A549 (cell line): ENCODE data around the gene ARHGEF7.
"Not testable (repeated sequence)": the region's sequence is repeated elsewhere in the genome, so short reads cannot be mapped to it uniquely, and the experiment has no call there.

ENCODE experiments used
- CBX2 ChIP-seq: fragments of 200-600 bp; sonication (generic); IDR thresholded peaks from 2 replicates; pipeline ENCODE4 v1.6.1; 2016; ENCODE audit warnings: low read depth, mild to moderate bottlenecking, borderline replicate concordance
- CHD2 ChIP-seq: fragments of 150-350 bp; IDR thresholded peaks from 2 replicates; pipeline ENCODE4 v1.6.1; 2014; ENCODE audit warnings: low read length; ENCODE audit not compliant: partially characterized antibody
- CTCF ChIP-seq: fragments of >200 bp; sonication (Bioruptor Twin); formaldehyde crosslinking; IDR thresholded peaks from 3 replicates; pipeline ENCODE4 v1.5.1; 2016
- ESRRA ChIP-seq: fragments of 150-350 bp; IDR thresholded peaks from 2 replicates; pipeline ENCODE4 v1.6.1; 2014; ENCODE audit warnings: mild to moderate bottlenecking, low read length, borderline replicate concordance
- FOSL2 ChIP-seq, 2 experiments: fragments of 450-650 bp in 1 of 2; fragments of >200 bp in 1 of 2; sonication (Bioruptor Twin) in 1 of 2; formaldehyde crosslinking; IDR thresholded peaks; 2 replicates each; pipeline versions ENCODE4 v1.5.0 to v1.6.1; 2016 to 2020; ENCODE audit warnings: mild to moderate bottlenecking in 1 of 2, moderate library complexity in 1 of 2
- HDAC2 ChIP-seq: fragments of 200-600 bp; sonication (generic); IDR thresholded peaks from 2 replicates; pipeline ENCODE4 v1.6.1; 2016
- JUN ChIP-seq, 2 experiments: fragments of >200 bp; sonication (Bioruptor Twin); formaldehyde crosslinking; IDR thresholded peaks; 2 replicates in 1 of 2; 3 replicates in 1 of 2; pipeline ENCODE4 v1.6.1; 2016 to 2017
- KDM1A ChIP-seq: fragments of 200-600 bp; sonication (generic); IDR thresholded peaks from 2 replicates; pipeline ENCODE4 v1.6.1; 2016; ENCODE audit warnings: low read depth, mild to moderate bottlenecking
- POLR2A ChIP-seq: IDR thresholded peaks from 2 replicates; pipeline ENCODE4 v1.6.1; 2012; ENCODE audit warnings: mild to moderate bottlenecking, low read length
- RFX5 ChIP-seq: fragments of 450-650 bp; IDR thresholded peaks from 2 replicates; pipeline ENCODE4 v1.7.1; 2014; ENCODE audit warnings: antibody characterized with exemption, mild to moderate bottlenecking, moderate library complexity
- TF ChIP-seq, protein P1 (sequence below): fragments of 450-650 bp; IDR thresholded peaks from 2 replicates; pipeline ENCODE4 v1.6.1; 2014; ENCODE audit warnings: antibody characterized with exemption
- TF ChIP-seq, protein P2 (sequence below): fragments of 200-600 bp; sonication (generic); IDR thresholded peaks from 2 replicates; pipeline ENCODE4 v1.6.1; 2016; ENCODE audit warnings: antibody characterized with exemption, mild to moderate bottlenecking, moderate library complexity

GRCh38 chr13:111071526-111071925, 43.6 kb upstream of the ARHGEF7 start:
- not testable (repeated sequence) for TF ChIP-seq KDM1A; ESRRA; CTCF; RFX5; POLR2A; CBX2; HDAC2; CHD2; JUN (IDR thresholded peaks at IDR 0.05); FOSL2 (IDR thresholded peaks at IDR 0.05); FOSL2 (CRISPR knock-in tag; IDR thresholded peaks at IDR 0.05)
- TF ChIP-seq, protein P1, sequence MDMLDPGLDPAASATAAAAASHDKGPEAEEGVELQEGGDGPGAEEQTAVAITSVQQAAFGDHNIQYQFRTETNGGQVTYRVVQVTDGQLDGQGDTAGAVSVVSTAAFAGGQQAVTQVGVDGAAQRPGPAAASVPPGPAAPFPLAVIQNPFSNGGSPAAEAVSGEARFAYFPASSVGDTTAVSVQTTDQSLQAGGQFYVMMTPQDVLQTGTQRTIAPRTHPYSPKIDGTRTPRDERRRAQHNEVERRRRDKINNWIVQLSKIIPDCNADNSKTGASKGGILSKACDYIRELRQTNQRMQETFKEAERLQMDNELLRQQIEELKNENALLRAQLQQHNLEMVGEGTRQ, result not testable (repeated sequence)
- TF ChIP-seq, protein P2, sequence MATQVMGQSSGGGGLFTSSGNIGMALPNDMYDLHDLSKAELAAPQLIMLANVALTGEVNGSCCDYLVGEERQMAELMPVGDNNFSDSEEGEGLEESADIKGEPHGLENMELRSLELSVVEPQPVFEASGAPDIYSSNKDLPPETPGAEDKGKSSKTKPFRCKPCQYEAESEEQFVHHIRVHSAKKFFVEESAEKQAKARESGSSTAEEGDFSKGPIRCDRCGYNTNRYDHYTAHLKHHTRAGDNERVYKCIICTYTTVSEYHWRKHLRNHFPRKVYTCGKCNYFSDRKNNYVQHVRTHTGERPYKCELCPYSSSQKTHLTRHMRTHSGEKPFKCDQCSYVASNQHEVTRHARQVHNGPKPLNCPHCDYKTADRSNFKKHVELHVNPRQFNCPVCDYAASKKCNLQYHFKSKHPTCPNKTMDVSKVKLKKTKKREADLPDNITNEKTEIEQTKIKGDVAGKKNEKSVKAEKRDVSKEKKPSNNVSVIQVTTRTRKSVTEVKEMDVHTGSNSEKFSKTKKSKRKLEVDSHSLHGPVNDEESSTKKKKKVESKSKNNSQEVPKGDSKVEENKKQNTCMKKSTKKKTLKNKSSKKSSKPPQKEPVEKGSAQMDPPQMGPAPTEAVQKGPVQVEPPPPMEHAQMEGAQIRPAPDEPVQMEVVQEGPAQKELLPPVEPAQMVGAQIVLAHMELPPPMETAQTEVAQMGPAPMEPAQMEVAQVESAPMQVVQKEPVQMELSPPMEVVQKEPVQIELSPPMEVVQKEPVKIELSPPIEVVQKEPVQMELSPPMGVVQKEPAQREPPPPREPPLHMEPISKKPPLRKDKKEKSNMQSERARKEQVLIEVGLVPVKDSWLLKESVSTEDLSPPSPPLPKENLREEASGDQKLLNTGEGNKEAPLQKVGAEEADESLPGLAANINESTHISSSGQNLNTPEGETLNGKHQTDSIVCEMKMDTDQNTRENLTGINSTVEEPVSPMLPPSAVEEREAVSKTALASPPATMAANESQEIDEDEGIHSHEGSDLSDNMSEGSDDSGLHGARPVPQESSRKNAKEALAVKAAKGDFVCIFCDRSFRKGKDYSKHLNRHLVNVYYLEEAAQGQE, result not testable (repeated sequence)
